Keratinocyte (primary cell): ENCODE data around the gene ARHGAP24. TPM values are rescaled to one million over a fixed set of nuclear protein-coding genes. Genes with fewer than 3 reads are reported as not detected.
A peak's percentile ranks its signal among the peaks of the same experiment; 100 is the strongest.

Source experiments
- DNase-seq: peaks from one replicate; pipeline ENCODE4 v3.0.0-alpha.2; 2011; ENCODE audit warnings: low read depth, missing footprints, low spot score
- FAIRE-seq: peaks from 2 replicates; lab custom pipeline; 2011; peaks lifted over from hg19 to GRCh38; lab: Jason Lieb, UNC
- H2AFZ ChIP-seq: 2 replicates; pipeline ENCODE4 v1.6.0; 2012; ENCODE audit warnings: low read length, control low read depth, inconsistent platforms; ENCODE audit not compliant: control insufficient read depth
- H3K27ac ChIP-seq: 2 replicates; pipeline ENCODE4 v1.5.1; 2011; ENCODE audit warnings: low read length; ENCODE audit not compliant: control insufficient read depth, insufficient read depth
- H3K27me3 ChIP-seq: 3 replicates; pipeline ENCODE4 v1.6.0; 2011; ENCODE audit warnings: low read length; ENCODE audit not compliant: control insufficient read depth, insufficient read depth; ENCODE audit errors: extremely low read depth
- H3K36me3 ChIP-seq, 2 experiments: 2 replicates in 1 of 2; 3 replicates in 1 of 2; pipeline ENCODE4 v1.5.1; 2011; ENCODE audit warnings: low read length in 2 of 2, mild to moderate bottlenecking in 1 of 2; ENCODE audit not compliant: control insufficient read depth in 2 of 2, insufficient read depth in 2 of 2; ENCODE audit errors: extremely low read depth in 1 of 2
- H3K4me1 ChIP-seq: 3 replicates; pipeline ENCODE4 v1.5.1; 2011; ENCODE audit warnings: low read length; ENCODE audit not compliant: control insufficient read depth, insufficient read depth; ENCODE audit errors: extremely low read depth
- H3K4me2 ChIP-seq: 3 replicates; pipeline ENCODE4 v1.6.0; 2011; ENCODE audit warnings: low read depth, low read length; ENCODE audit not compliant: control insufficient read depth, insufficient read depth; ENCODE audit errors: extremely low read depth
- H3K4me3 ChIP-seq, 3 experiments: fragments of 200-600 bp in 1 of 3; sonication (generic) in 1 of 3; 2 replicates in 2 of 3; 3 replicates in 1 of 3; pipeline ENCODE4 v1.5.1; 2011 to 2016; ENCODE audit warnings: low read length in 3 of 3, mild to moderate bottlenecking in 3 of 3, control low read depth in 2 of 3, inconsistent platforms in 1 of 3, low read depth in 1 of 3, mixed read lengths in 1 of 3, mixed run types in 1 of 3, moderate library complexity in 1 of 3; ENCODE audit not compliant: control insufficient read depth in 2 of 3, insufficient read depth in 2 of 3; ENCODE audit errors: extremely low read depth in 1 of 3
- H3K79me2 ChIP-seq: 2 replicates; pipeline ENCODE4 v1.6.0; 2012; ENCODE audit warnings: low read length; ENCODE audit not compliant: control insufficient read depth, insufficient read depth
- H3K9ac ChIP-seq: 3 replicates; pipeline ENCODE4 v1.6.0; 2011; ENCODE audit warnings: low read length; ENCODE audit not compliant: control insufficient read depth, insufficient read depth; ENCODE audit errors: extremely low read depth
- H3K9me1 ChIP-seq: 3 replicates; pipeline ENCODE4 v1.6.0; 2011; ENCODE audit warnings: low read length; ENCODE audit not compliant: control insufficient read depth, insufficient read depth; ENCODE audit errors: extremely low read depth
- H3K9me3 ChIP-seq: 2 replicates; pipeline ENCODE4 v1.5.1; 2012; ENCODE audit warnings: low read depth, low read length; ENCODE audit not compliant: control insufficient read depth
- H4K20me1 ChIP-seq: 3 replicates; pipeline ENCODE4 v1.6.0; 2011; ENCODE audit warnings: low read length; ENCODE audit not compliant: control insufficient read depth, insufficient read depth; ENCODE audit errors: extremely low read depth
- CTCF ChIP-seq, 3 experiments: IDR thresholded peaks in 1 of 3; conservative IDR thresholded peaks in 1 of 3; optimal IDR thresholded peaks in 1 of 3; 2 replicates in 2 of 3; 3 replicates in 1 of 3; pipeline versions ENCODE3 to v1.5.1; 2011; ENCODE audit warnings: low read length in 3 of 3, mild to moderate bottlenecking in 3 of 3, moderate library complexity in 2 of 3, control low read depth in 1 of 3, inconsistent platforms in 1 of 3; ENCODE audit not compliant: insufficient read depth in 2 of 3; ENCODE audit errors: extremely low read depth in 1 of 3
- EZH2 ChIP-seq: IDR thresholded peaks from one replicate; pipeline ENCODE4 v1.6.1; 2012; ENCODE audit warnings: inconsistent platforms, mild to moderate bottlenecking, low read length, moderate library complexity
- dilution Hi-C: fragments of 300-500 bp; cut with MboI; formaldehyde crosslinking; loops from one replicate; pipeline ENCODE4 v1.7.0; 2020; ENCODE audit warnings: low sequenced_read_pairs; ENCODE audit not compliant: extremely low pct_ligation_motif_present
- polyA plus RNA-seq, 5 experiments: library from polyadenylated mRNA; depleted of rRNA in 3 of 5; stranded (reverse) in 3 of 5; stranded (forward) in 1 of 5; unstranded in 1 of 5; fragments of >200 nt; gene quantifications; 1 replicate in 1 of 5; 2 replicates in 3 of 5; 3 replicates in 1 of 5; pipeline versions ENCODE4 v1.2.1 to v1.2.3, GENCODE V29; 2011 to 2012; ENCODE audit warnings: missing spikeins in 2 of 5, low read depth in 1 of 5, low replicate concordance in 1 of 5

The ARHGAP24 gene
- polyA plus RNA-seq, 1 donor (not counting 4 experiments of a cell fraction or from before 2014, with no cell fraction given), result 0.87 TPM

GRCh38 chr4:85773372-85773771 lies 298.4 kb downstream of the ARHGAP24 start:
- Histone ChIP-seq H3K79me2 (no peaks in the 10 kb centered on the region), H3K9ac (no peak overlapping the region), H2AFZ (no peak overlapping the region), H3K27ac (no peak overlapping the region), H3K4me3 (no peak overlapping the region), H3K4me1 (peaks cover 19% of the 10 kb centered on the region), H3K9me1 (no peaks in the 10 kb centered on the region), H4K20me1 (no peaks in the 10 kb centered on the region), H3K27me3 (no peaks in the 10 kb centered on the region), H3K4me2 (no peak overlapping the region), H3K9me3 (no peaks in the 10 kb centered on the region), H3K36me3 (no peaks in the 10 kb centered on the region)
- no peak for FAIRE-seq
- dilution Hi-C loops, result no loop called here
- no peak for DNase-seq
- no peak for TF ChIP-seq CTCF (optimal IDR thresholded peaks at IDR 0.05 in 1 of 3, IDR thresholded peaks at IDR 0.05 in 1 of 3, conservative IDR thresholded peaks at IDR 0.05 in 1 of 3; ENCODE audit: extremely low read depth in 1 of 3, insufficient read depth in 2 of 3, low read length in 3 of 3)
- no peak for TF ChIP-seq EZH2

GRCh38 chr4:85774000-85774399 lies 299.1 kb downstream of the ARHGAP24 start:
- Histone ChIP-seq H3K4me2 (no peak overlapping the region), H3K4me3 (no peak overlapping the region), H3K27ac (no peak overlapping the region), H3K9me3 (no peaks in the 10 kb centered on the region), H3K9ac (no peak overlapping the region), H4K20me1 (no peaks in the 10 kb centered on the region), H3K79me2 (no peaks in the 10 kb centered on the region), H3K9me1 (no peaks in the 10 kb centered on the region), H3K27me3 (no peaks in the 10 kb centered on the region), H3K4me1 (peaks cover 19% of the 10 kb centered on the region), H3K36me3 (no peaks in the 10 kb centered on the region), H2AFZ (peak overlapping the region; percentile 69)
- dilution Hi-C loops, result no loop called here
- FAIRE-seq (no peak), DNase-seq (no peak)
- no peak for TF ChIP-seq CTCF (optimal IDR thresholded peaks at IDR 0.05 in 1 of 3, IDR thresholded peaks at IDR 0.05 in 1 of 3, conservative IDR thresholded peaks at IDR 0.05 in 1 of 3; ENCODE audit: extremely low read depth in 1 of 3, insufficient read depth in 2 of 3, low read length in 3 of 3)
- no peak for TF ChIP-seq EZH2
